ENCODE results near the gene TARBP1. TPM values are rescaled to one million over a fixed set of nuclear protein-coding genes. Genes with fewer than 3 reads are reported as not detected.
A peak's percentile ranks its signal among the peaks of the same experiment; 100 is the strongest.

The TARBP1 gene
- total RNA-seq, 1 donor from 2014 or later = 11.4 TPM

DNA sequence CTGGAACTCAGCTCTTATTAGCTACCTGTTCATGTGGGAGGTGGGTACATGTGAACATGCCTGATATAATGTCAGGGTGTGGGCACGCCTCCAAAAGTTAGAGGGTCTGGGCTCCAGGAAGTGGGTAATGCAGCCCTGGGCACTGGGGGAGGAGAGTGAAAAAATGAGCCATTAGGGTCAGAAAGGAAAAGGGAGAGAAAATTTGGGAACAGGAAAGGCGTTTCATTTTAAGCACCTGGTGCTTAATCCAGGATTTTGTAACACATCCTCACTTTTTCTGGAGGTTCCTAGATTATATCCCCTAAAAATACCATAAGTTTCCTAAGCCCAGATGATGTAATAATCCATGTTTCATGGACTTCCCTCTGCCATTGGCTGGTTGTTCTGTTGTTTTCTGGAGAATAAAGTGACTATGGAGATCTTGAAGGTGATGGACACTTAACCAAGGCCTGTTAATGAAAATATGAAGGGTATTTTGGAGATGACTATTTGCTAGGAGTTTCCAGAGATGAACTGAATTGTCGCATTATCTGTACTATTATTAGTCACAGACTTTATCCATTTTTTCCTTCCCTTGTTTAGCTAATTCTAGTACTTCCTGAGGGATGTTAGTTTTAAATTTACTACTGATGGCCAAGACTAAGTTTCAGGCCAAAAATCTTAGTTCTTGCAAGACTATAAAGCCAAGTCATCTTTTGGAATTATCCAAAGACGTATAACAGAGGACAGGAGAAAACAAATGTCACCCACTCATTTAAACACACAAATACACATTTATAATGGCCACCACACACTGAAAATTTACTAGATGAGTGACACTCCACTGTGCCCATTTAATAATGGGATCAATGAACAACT, 24.4 kb upstream of the TARBP1 start:
- Histone ChIP-seq H3K27ac (replicated peaks) (peak overlapping the region; percentile 53), H3K4me3 (no peak overlapping the region), H3K4me1 (peaks cover 32% of the 10 kb centered on the region), H3K9me3 (replicated peaks) (no peaks in the 10 kb centered on the region), H3K27me3 (ENCODE audit: low read depth) (no peaks in the 10 kb centered on the region), H3K36me3 (no peaks in the 10 kb centered on the region)
- TF ChIP-seq, protein P1, sequence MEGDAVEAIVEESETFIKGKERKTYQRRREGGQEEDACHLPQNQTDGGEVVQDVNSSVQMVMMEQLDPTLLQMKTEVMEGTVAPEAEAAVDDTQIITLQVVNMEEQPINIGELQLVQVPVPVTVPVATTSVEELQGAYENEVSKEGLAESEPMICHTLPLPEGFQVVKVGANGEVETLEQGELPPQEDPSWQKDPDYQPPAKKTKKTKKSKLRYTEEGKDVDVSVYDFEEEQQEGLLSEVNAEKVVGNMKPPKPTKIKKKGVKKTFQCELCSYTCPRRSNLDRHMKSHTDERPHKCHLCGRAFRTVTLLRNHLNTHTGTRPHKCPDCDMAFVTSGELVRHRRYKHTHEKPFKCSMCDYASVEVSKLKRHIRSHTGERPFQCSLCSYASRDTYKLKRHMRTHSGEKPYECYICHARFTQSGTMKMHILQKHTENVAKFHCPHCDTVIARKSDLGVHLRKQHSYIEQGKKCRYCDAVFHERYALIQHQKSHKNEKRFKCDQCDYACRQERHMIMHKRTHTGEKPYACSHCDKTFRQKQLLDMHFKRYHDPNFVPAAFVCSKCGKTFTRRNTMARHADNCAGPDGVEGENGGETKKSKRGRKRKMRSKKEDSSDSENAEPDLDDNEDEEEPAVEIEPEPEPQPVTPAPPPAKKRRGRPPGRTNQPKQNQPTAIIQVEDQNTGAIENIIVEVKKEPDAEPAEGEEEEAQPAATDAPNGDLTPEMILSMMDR (IDR thresholded peaks at IDR 0.05; ENCODE audit: borderline replicate concordance) = no peak
- intact Hi-C loops (cut with micrococcal nuclease) = no loop called here
- no peak for DNase-seq

DNA sequence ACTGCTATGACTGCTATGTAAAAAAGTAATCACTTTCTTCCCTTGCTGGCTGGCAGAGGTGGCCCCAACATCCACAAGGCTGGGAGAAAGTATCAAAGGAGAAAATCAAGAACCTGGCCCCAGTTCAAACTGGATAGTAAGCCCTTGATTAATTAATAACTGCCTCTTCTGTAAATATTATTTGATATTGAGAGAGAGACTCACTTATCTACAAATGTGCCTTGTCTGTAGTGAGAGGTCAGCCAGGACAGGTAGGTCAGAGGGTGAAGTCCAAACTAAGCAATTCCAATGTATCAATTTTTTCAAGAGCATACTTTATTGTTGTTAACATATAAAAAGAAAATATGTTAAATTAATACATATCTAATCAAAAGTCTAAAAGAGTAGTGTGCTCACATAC, 23.8 kb upstream of the TARBP1 start:
- intact Hi-C loops (cut with micrococcal nuclease) = no loop called here
- H3K9me3 ChIP-seq (replicated peaks) = no peaks in the 10 kb centered on the region
- no peak for DNase-seq
- no peak overlapping the region for H3K4me3 ChIP-seq
- H3K4me1 ChIP-seq = peaks cover 32% of the 10 kb centered on the region
- H3K27me3 ChIP-seq (ENCODE audit: low read depth) = no peaks in the 10 kb centered on the region
- no peaks in the 10 kb centered on the region for H3K36me3 ChIP-seq
- H3K27ac ChIP-seq (replicated peaks) = peak overlapping the region; percentile 53
- TF ChIP-seq, protein P1 (IDR thresholded peaks at IDR 0.05; ENCODE audit: borderline replicate concordance) = no peak

DNA sequence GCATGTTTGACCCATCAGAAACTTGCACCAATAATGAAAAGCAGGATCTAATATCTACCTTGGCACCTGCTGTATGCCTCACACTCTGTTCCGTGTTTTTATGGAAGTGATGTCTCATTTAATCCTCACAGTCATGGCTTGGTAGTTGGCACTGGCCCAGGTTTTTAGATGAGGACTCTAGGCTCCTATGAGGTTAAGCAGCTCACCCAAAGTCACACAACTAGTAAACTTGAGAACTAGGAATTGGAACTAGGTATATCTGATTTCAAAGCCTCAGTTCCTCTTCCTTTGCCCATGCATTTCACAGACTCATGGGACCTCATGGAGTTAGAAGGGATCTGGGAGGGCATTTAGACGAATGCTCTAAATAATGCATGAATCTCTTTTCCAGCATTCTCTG, 21.3 kb upstream of the TARBP1 start:
- TF ChIP-seq, protein P1 (IDR thresholded peaks at IDR 0.05; ENCODE audit: borderline replicate concordance) = no peak
- Histone ChIP-seq H3K36me3 (no peaks in the 10 kb centered on the region), H3K27ac (replicated peaks) (peak overlapping the region; percentile 91), H3K4me1 (peaks cover 36% of the 10 kb centered on the region), H3K4me3 (peak overlapping the region; percentile 26), H3K27me3 (ENCODE audit: low read depth) (no peaks in the 10 kb centered on the region), H3K9me3 (replicated peaks) (no peaks in the 10 kb centered on the region)
- intact Hi-C loops (cut with micrococcal nuclease) = no loop called here
- DNase-seq = no peak

DNA sequence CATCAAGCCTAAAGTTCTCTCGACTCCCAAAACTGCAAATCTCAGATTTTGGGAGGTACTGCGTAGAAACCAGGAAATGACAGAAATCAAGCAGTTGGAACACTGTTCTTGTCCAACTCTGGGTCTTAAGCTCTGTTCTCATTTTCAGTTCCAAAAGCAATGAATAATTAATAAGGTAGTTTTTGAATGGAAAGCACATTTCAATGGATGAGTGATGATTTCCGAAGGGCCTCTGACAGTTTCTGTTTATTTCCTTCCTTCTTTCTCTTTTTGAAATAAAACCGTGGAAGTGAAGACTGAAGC, 20.9 kb upstream of the TARBP1 start:
- Histone ChIP-seq H3K4me3 (peak overlapping the region; percentile 26), H3K4me1 (peaks cover 40% of the 10 kb centered on the region), H3K27me3 (ENCODE audit: low read depth) (no peaks in the 10 kb centered on the region), H3K36me3 (no peaks in the 10 kb centered on the region), H3K9me3 (replicated peaks) (no peaks in the 10 kb centered on the region), H3K27ac (replicated peaks) (peak overlapping the region; percentile 91)
- no peak for DNase-seq
- intact Hi-C loops (cut with micrococcal nuclease) = loop anchor here (5.0 kb wide), 2 partner anchors 92 to 592 kb away; no protein-coding TSS in a partner anchor
- TF ChIP-seq, protein P1 (IDR thresholded peaks at IDR 0.05; ENCODE audit: borderline replicate concordance) = no peak

DNA sequence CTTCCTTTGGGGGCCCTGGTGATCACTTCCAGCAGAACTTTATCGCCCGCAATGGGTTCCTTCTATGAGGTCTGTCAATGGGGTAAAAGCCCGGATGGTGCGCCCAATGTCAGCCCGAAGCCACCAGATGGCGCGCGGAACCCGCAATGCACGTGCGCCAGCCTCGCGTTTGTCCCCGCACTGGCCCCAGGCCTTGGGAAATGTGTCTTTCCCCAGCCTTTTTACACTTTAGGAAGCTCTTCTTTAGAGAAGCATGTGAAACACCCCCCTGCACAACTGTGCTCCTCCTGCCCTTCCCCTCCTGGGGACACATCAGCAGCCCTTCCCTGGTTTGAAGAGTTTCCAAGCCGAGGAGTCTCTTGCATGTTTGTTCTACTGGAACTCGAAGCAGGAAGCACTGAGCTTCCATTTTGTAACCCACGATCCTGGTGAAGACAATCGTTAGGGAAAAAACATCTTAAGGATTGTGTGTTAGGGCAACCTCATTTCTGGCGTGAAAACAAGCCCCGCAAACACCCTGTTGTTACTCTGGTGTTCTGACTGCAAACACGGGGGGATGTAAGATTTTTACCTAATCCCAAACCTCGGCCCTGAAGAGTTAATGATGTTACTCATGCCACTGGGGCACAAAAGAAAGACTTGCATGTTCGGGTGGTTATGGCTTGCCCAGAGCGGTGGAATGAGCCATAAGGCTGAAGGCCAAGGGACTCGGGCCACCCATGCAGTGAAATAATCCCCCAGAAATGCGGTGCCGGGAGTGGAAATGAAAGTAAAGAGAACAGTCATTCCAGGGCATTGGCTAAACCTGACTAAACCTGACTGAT, 20.4 kb upstream of the TARBP1 start:
- Histone ChIP-seq H3K4me3 (peak overlapping the region; percentile 26), H3K27ac (replicated peaks) (peak overlapping the region; percentile 91), H3K9me3 (replicated peaks) (no peaks in the 10 kb centered on the region), H3K36me3 (no peaks in the 10 kb centered on the region), H3K27me3 (ENCODE audit: low read depth) (no peaks in the 10 kb centered on the region), H3K4me1 (peaks cover 41% of the 10 kb centered on the region)
- intact Hi-C loops (cut with micrococcal nuclease) = loop anchor here (5.0 kb wide), 2 partner anchors 93 to 593 kb away; no protein-coding TSS in a partner anchor
- peak; percentile 92 for DNase-seq
- TF ChIP-seq, protein P1 (IDR thresholded peaks at IDR 0.05; ENCODE audit: borderline replicate concordance) = peak; percentile 98
